Ishikawa (cell line): ENCODE data around the gene CRY1.
A peak's percentile ranks its signal among the peaks of the same experiment; 100 is the strongest.

Source experiments
- CEBPB ChIP-seq: IDR thresholded peaks from 2 replicates; pipeline ENCODE4 v1.6.1; 2012
- CREB1 ChIP-seq: IDR thresholded peaks from 2 replicates; pipeline ENCODE4 v1.6.1; 2012; ENCODE audit warnings: low read depth
- EGR1 ChIP-seq: IDR thresholded peaks from 2 replicates; pipeline ENCODE4 v1.6.1; 2012
- EP300 ChIP-seq: IDR thresholded peaks from 2 replicates; pipeline ENCODE4 v1.6.1; 2012; ENCODE audit warnings: borderline replicate concordance
- FOXM1 ChIP-seq: IDR thresholded peaks from 2 replicates; pipeline ENCODE4 v1.6.1; 2012; ENCODE audit warnings: low read depth, borderline replicate concordance
- MAX ChIP-seq: IDR thresholded peaks from 2 replicates; pipeline ENCODE4 v1.6.1; 2012
- NFIC ChIP-seq: IDR thresholded peaks from 2 replicates; pipeline ENCODE4 v1.6.1; 2012
- RAD21 ChIP-seq: IDR thresholded peaks from 2 replicates; pipeline ENCODE4 v1.6.1; 2012; ENCODE audit warnings: low read depth
- TAF1 ChIP-seq: IDR thresholded peaks from 2 replicates; pipeline ENCODE4 v1.6.1; 2012; ENCODE audit warnings: low read depth, mild to moderate bottlenecking
- TCF12 ChIP-seq: IDR thresholded peaks from 2 replicates; pipeline ENCODE4 v1.6.1; 2012; ENCODE audit warnings: low read depth
- TEAD4 ChIP-seq: IDR thresholded peaks from 2 replicates; pipeline ENCODE4 v1.6.1; 2012
- YY1 ChIP-seq: IDR thresholded peaks from 2 replicates; pipeline ENCODE4 v1.6.1; 2012; ENCODE audit warnings: low read depth
- ZBTB7A ChIP-seq: IDR thresholded peaks from 2 replicates; pipeline ENCODE4 v1.6.1; 2012; ENCODE audit warnings: low read depth
- TF ChIP-seq, protein P1 (sequence below): IDR thresholded peaks from 2 replicates; pipeline ENCODE4 v1.6.1; 2012
- TF ChIP-seq, protein P2 (sequence below): IDR thresholded peaks from 2 replicates; pipeline ENCODE4 v1.6.1; 2012; ENCODE audit warnings: low read depth, mild to moderate bottlenecking

The CRY1 gene

DNA sequence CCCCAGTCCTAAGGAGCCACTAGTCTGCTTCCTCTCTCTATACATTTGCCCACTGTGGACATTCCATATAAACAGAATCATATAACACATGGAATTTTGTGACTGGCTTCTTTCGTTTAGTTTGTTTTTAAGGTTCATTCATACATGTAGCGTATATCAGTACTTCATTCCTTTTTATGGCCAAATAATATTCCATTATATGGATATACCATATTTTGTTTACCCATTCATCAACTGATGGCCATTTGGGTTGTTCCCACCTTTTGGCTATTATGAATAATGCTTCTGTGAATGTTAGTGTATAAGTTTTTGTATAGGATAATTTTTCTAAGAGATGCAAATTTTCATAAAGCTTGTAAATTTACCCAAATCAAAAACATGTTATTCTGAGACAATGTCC is 4.4 kb downstream of the CRY1 start:
- no peak for TF ChIP-seq YY1
- no peak for TF ChIP-seq TCF12
- TF ChIP-seq, protein P1, sequence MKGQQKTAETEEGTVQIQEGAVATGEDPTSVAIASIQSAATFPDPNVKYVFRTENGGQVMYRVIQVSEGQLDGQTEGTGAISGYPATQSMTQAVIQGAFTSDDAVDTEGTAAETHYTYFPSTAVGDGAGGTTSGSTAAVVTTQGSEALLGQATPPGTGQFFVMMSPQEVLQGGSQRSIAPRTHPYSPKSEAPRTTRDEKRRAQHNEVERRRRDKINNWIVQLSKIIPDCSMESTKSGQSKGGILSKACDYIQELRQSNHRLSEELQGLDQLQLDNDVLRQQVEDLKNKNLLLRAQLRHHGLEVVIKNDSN: no peak
- TF ChIP-seq FOXM1: no peak
- TF ChIP-seq TAF1: no peak
- TF ChIP-seq EP300: no peak
- no peak for TF ChIP-seq EGR1
- TF ChIP-seq, protein P2, sequence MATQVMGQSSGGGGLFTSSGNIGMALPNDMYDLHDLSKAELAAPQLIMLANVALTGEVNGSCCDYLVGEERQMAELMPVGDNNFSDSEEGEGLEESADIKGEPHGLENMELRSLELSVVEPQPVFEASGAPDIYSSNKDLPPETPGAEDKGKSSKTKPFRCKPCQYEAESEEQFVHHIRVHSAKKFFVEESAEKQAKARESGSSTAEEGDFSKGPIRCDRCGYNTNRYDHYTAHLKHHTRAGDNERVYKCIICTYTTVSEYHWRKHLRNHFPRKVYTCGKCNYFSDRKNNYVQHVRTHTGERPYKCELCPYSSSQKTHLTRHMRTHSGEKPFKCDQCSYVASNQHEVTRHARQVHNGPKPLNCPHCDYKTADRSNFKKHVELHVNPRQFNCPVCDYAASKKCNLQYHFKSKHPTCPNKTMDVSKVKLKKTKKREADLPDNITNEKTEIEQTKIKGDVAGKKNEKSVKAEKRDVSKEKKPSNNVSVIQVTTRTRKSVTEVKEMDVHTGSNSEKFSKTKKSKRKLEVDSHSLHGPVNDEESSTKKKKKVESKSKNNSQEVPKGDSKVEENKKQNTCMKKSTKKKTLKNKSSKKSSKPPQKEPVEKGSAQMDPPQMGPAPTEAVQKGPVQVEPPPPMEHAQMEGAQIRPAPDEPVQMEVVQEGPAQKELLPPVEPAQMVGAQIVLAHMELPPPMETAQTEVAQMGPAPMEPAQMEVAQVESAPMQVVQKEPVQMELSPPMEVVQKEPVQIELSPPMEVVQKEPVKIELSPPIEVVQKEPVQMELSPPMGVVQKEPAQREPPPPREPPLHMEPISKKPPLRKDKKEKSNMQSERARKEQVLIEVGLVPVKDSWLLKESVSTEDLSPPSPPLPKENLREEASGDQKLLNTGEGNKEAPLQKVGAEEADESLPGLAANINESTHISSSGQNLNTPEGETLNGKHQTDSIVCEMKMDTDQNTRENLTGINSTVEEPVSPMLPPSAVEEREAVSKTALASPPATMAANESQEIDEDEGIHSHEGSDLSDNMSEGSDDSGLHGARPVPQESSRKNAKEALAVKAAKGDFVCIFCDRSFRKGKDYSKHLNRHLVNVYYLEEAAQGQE: no peak
- no peak for TF ChIP-seq CEBPB
- TF ChIP-seq NFIC: no peak
- TF ChIP-seq ZBTB7A: no peak
- no peak for TF ChIP-seq CREB1

DNA sequence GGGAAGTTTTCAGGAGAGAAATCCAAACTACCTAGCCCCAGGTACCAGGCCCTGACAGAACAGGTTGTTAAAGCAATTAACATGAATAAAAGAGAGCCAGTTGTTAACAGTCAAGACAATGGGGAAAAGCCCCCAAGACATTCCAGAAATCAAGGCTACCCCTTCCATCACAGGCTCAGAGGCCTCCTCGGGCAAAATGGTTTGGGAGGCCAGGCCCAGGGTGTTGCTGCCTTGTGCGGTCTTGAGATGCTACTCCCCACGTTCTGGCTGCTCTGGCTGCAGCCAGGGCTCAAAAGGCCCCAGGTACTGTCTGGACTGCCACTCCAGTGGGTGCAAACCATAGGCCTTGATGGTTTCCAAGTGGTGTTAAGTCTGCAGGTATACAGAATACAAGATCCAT is 7.0 kb downstream of the CRY1 start:
- no peak for TF ChIP-seq EGR1

DNA sequence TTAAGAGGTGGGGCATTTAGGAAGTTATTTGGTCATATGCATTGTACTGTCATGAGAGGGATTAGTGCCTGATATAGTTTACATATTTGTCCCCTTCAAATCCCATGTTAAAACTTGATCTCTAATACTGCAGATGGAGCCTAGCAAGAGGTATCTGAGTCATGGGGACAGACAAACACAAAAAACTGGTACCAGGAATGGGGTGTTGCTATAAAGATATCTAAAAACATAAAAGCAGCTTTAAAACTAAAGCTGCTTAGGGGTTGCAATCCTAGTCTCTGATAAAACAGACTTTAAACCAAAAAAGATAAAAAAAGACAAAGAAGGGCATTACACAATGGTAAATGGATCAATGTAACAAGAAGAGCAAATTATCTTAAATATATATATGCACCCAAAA is 11.6 kb downstream of the CRY1 start:
- TF ChIP-seq EP300 (no peak), ZBTB7A (no peak), TCF12 (no peak), TEAD4 (no peak), EGR1 (no peak), RAD21 (no peak), MAX (no peak), FOXM1 (no peak), CEBPB (no peak), YY1 (no peak), TAF1 (no peak), NFIC (no peak), CREB1 (no peak)
- TF ChIP-seq, protein P1: no peak
- TF ChIP-seq, protein P2: no peak

DNA sequence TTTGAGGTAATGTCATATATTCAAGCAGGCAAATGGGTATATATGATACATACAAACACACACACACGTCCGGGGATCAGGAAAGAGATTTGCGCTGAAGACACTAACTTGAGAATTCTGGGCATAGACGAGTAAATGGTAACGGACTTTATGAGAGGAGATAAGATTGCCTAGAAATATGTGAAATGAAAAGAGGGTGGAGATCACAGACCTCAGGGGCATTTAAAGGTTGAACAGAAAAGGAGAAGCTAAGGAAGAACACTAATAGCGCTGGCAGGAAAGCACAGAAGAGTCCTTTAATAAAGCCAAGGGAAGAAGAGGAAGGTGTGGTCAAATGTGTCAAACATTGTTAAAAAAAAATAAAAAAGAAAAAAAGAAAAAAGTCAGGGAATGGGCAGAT is 13.1 kb downstream of the CRY1 start:
- TF ChIP-seq ZBTB7A (no peak), RAD21 (no peak)

GRCh38 chr12:107079172-107080011 is 14.0 kb downstream of the CRY1 start:
- TF ChIP-seq EGR1 (no peak), RAD21 (peak; percentile 22; the same call in 1 of the 2 replicates)

GRCh38 chr12:107066691-107067090 is 26.7 kb downstream of the CRY1 start:
- no peak for TF ChIP-seq RAD21
- TF ChIP-seq FOXM1: no peak
- TF ChIP-seq EGR1: no peak
- no peak for TF ChIP-seq CREB1

- TF ChIP-seq EGR1: no peak
- no peak for TF ChIP-seq MAX
- TF ChIP-seq, protein P1: no peak
- TF ChIP-seq YY1: no peak
- no peak for TF ChIP-seq TAF1
- TF ChIP-seq TCF12: no peak
- TF ChIP-seq EP300: no peak
- no peak for TF ChIP-seq NFIC
- TF ChIP-seq CREB1: no peak
- no peak for TF ChIP-seq ZBTB7A
- no peak for TF ChIP-seq FOXM1
Measured at GRCh38 chr12:107064687-107065086, 28.7 kb downstream of the CRY1 start.
